Gastrocnemius medialis (tissue), 4 donors: Measurements from ENCODE around the gene NPAS3. TPM values are rescaled to one million over a fixed set of nuclear protein-coding genes. Genes with fewer than 3 reads are reported as not detected.

Experiments used
- ATAC-seq, 2 donors: fragments of 150-250 bp; one replicate each; pipeline ENCODE4 v1.9.1; 2016
- DNase-seq, 2 donors: peaks; one replicate each; pipeline ENCODE4 v3.0.0-alpha.2; 2019
- H3K27ac ChIP-seq, 4 donors: fragments of 200-600 bp; sonication (generic); 1 replicate in 1 of 4; 2 replicates in 3 of 4; pipeline ENCODE4 v1.5.1; 2016 to 2018; ENCODE audit warnings: mild to moderate bottlenecking in 2 of 4, moderate library complexity in 1 of 4
- H3K27me3 ChIP-seq, 3 donors: fragments of 200-600 bp; sonication (generic) in 2 of 3; 1 replicate in 1 of 3; 2 replicates in 2 of 3; pipeline versions ENCODE4 v1.5.1 to v1.6.0; 2016 to 2019; ENCODE audit warnings: mild to moderate bottlenecking in 1 of 3, moderate library complexity in 1 of 3
- H3K36me3 ChIP-seq, 2 donors: fragments of 200-600 bp; sonication (generic) in 1 of 2; one replicate each; pipeline ENCODE4 v1.5.1; 2017 to 2018
- H3K4me1 ChIP-seq, 2 donors: fragments of 200-600 bp; sonication (generic) in 1 of 2; one replicate each; pipeline ENCODE4 v1.5.1; 2016 to 2017; ENCODE audit warnings: mild to moderate bottlenecking in 2 of 2
- H3K4me3 ChIP-seq, 4 donors: fragments of 200-600 bp; sonication (generic) in 3 of 4; 1 replicate in 1 of 4; 2 replicates in 3 of 4; pipeline ENCODE4 v1.5.1; 2016 to 2019; ENCODE audit warnings: mild to moderate bottlenecking in 2 of 4
- H3K9me3 ChIP-seq, 3 donors: fragments of 200-600 bp; sonication (generic) in 2 of 3; 1 replicate in 1 of 3; 2 replicates in 2 of 3; pipeline ENCODE4 v1.5.1; 2016 to 2019
- CTCF ChIP-seq, 5 experiments: fragments of 450-650 bp in 3 of 5; fragments of 200-600 bp in 2 of 5; sonication (generic) in 2 of 5; IDR thresholded peaks in 4 of 5; conservative IDR thresholded peaks in 1 of 5; 1 replicate in 4 of 5; 2 replicates in 1 of 5; pipeline ENCODE4 v1.5.1; 2016 to 2019; ENCODE audit warnings: antibody characterized with exemption in 5 of 5, mild to moderate bottlenecking in 3 of 5, moderate library complexity in 3 of 5
- POLR2A ChIP-seq, 2 donors: fragments of 450-650 bp; IDR thresholded peaks; one replicate each; pipeline ENCODE4 v1.6.1; 2017; ENCODE audit warnings: antibody characterized with exemption in 2 of 2, mild to moderate bottlenecking in 2 of 2, moderate library complexity in 2 of 2
- in situ Hi-C, 4 donors: fragments of 200-750 bp; cut with MboI; loops; one replicate each; pipeline versions ENCODE4 v1.15.0 to v1.8.0; 2017; ENCODE audit warnings: low sequenced_read_pairs in 4 of 4
- intact Hi-C: fragments of 100-400 bp; cut with DNase I; formaldehyde crosslinking; loops from one replicate; pipeline ENCODE4 v1.15.1; 2023; ENCODE audit warnings: low total_unique reads
- total RNA-seq, 4 donors: library from RNA; depleted of rRNA; stranded (reverse); fragments of >200 nt; gene quantifications; one replicate each; pipeline versions ENCODE4 v1.1.0 to v1.2.3, GENCODE V29; 2016

NPAS3 gene
- total RNA-seq, 4 donors from 2014 or later: 0.82 to 1.00 TPM; not detected in 2

GRCh38 chr14:32932914-32933628 is 5.6 kb upstream of the NPAS3 start:
- intact Hi-C loops (loop anchor here (10.0 kb wide), 2 partner anchors 218 to 858 kb away; partner anchors contain the start of gene ARHGAP5), in situ Hi-C loops (no loop called here)
- Histone ChIP-seq H3K4me3 (peak overlapping the region; percentile 55 to 69 (median 59)), H3K27me3 (peaks cover 6 to 52% (median 12%) of the 10 kb centered on the region in 3 donors), H3K36me3 (no peaks in the 10 kb centered on the region), H3K27ac (no peak overlapping the region), H3K4me1 (peaks cover 13 to 18% of the 10 kb centered on the region in 2 donors), H3K9me3 (no peaks in the 10 kb centered on the region)
- ATAC-seq: peak in 1 of 2 donors; percentile 22
- no peak for DNase-seq
- TF ChIP-seq POLR2A (IDR thresholded peaks at IDR 0.05): no peak
- no peak for TF ChIP-seq CTCF (IDR thresholded peaks at IDR 0.05 in 4 of 5, conservative IDR thresholded peaks at IDR 0.05 in 1 of 5)

DNA sequence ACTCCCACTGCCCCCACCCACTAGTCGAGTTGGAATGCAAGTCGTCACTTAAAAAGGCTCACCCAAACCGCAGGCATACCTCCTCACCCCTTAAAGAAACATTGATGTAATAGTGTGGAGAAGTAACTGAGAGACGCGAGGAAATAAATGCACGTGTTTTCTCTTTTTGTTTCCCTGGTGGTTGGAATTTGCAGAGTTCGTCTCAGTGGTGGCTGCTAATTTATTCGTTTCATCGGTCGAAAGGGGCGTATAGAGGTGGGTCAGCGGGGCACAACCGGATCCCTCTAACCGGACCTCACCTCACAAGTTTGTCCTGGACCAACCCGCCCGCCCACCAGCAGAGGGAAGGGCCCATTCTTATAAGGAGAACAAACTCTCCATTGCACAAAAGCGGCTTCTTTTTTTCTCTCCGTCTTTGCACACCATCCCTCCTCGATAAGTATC is 5.0 kb upstream of the NPAS3 start:
- in situ Hi-C loops: no loop called here
- peak in 1 of 2 donors; percentile 20 for ATAC-seq
- Histone ChIP-seq H3K27ac (no peak overlapping the region), H3K9me3 (no peaks in the 10 kb centered on the region), H3K36me3 (no peaks in the 10 kb centered on the region), H3K4me1 (peaks cover 14 to 18% of the 10 kb centered on the region in 2 donors), H3K27me3 (peaks cover 6 to 52% (median 12%) of the 10 kb centered on the region in 3 donors), H3K4me3 (peak overlapping the region; percentile 55 to 69 (median 59))
- intact Hi-C loops: loop anchor here (10.0 kb wide), 2 partner anchors 219 to 859 kb away; partner anchors contain the start of gene ARHGAP5
- DNase-seq: no peak
- TF ChIP-seq CTCF (IDR thresholded peaks at IDR 0.05 in 4 of 5, conservative IDR thresholded peaks at IDR 0.05 in 1 of 5): no peak
- no peak for TF ChIP-seq POLR2A (IDR thresholded peaks at IDR 0.05)

DNA sequence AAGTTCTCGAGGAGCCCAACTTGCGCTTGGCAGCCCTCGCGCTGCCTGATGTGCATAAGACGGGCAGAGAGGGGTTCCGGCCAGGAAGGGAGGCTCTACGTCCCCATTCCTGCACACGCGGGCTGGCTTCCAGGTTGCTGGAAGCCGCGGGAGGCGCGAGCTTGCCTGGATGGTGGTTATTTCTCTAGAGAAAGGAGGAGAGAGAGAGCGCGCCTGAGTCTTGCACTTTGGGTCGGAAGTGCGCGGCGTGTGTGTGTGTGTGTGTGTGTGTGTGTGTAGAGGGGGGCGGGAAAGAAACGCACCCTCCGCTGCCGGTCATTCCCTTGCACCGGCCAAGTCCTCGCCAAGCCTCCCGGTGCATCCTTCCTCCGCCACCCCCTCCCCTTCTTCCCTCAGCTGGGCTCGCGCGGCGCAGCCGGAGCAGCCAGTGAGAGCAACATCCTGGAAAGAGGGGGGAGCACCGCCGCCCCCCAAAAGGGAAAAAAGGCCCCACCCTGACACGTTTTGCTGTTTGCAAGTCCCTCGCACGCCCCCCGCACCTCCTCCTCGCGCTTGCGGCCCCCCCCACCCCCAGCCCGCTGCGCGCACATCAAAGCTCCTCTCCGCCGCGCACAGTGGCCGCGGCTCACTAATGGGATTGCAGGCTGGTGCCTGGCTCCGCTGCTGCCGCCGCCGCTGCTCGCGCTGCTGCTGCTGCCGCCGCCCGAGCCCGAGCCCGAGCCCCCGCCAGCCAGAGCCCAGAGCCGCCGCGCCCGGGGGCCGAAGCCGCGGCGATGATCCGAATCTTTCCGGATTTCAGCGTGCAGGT is 4.4 kb upstream of the NPAS3 start:
- Histone ChIP-seq H3K27me3 (peaks cover 6 to 52% (median 12%) of the 10 kb centered on the region in 3 donors), H3K36me3 (no peaks in the 10 kb centered on the region), H3K4me1 (peaks cover 14 to 18% of the 10 kb centered on the region in 2 donors), H3K9me3 (no peaks in the 10 kb centered on the region), H3K4me3 (peak overlapping the region; percentile 55 to 69 (median 59)), H3K27ac (no peak overlapping the region)
- in situ Hi-C loops (no loop called here), intact Hi-C loops (loop anchor here (10.0 kb wide), 2 partner anchors 219 to 859 kb away; partner anchors contain the start of gene ARHGAP5)
- DNase-seq: no peak
- ATAC-seq: no peak
- TF ChIP-seq POLR2A (IDR thresholded peaks at IDR 0.05): no peak
- no peak for TF ChIP-seq CTCF (IDR thresholded peaks at IDR 0.05 in 4 of 5, conservative IDR thresholded peaks at IDR 0.05 in 1 of 5)

DNA sequence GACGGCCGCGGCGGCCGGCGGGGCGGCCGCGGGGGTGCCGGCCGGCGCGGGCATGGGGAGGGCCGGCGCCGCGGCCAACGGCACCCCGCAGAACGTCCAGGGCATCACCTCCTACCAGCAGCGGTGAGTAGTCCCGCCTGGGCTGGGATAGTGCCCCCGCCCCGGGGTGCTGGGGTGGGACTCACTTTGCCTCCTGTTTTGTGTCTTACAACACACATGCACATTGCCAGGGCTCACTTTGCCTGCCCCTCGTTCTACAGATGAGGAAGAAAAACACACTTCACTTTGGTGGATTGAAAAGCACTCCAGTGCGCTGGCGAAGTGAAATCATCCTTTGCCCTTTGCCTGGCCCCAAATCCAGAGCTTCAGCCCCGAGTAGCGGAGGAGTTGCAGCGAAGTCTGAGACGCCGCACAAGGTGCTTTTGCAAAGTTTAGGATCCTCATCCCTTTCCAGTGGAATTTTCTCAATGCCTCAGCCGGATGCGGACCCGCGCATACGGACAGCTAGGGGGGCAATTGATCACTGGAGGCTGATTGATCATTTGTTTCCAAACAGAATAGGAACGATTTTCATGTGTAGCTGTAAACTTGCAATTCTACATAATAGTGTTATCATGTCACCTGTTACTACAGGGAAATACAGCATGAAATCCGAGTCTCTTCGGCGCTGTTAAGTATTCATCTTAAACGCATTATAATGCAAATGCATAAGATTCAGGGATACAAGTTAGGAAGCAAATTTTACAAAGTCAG is 3.6 kb upstream of the NPAS3 start:
- Histone ChIP-seq H3K9me3 (no peaks in the 10 kb centered on the region), H3K4me1 (peaks cover 14 to 20% of the 10 kb centered on the region in 2 donors), H3K36me3 (no peaks in the 10 kb centered on the region), H3K27ac (no peak overlapping the region), H3K4me3 (peak overlapping the region; percentile 8 to 60 (median 50)), H3K27me3 (peaks cover 6 to 56% (median 12%) of the 10 kb centered on the region in 3 donors)
- ATAC-seq (no peak), DNase-seq (no peak)
- TF ChIP-seq POLR2A (IDR thresholded peaks at IDR 0.05) (no peak), CTCF (IDR thresholded peaks at IDR 0.05 in 4 of 5, conservative IDR thresholded peaks at IDR 0.05 in 1 of 5) (no peak)
- in situ Hi-C loops: no loop called here
- intact Hi-C loops: loop anchor here (5.0 to 10.0 kb wide), 3 partner anchors 220 to 860 kb away; partner anchors contain the start of gene ARHGAP5
